HG03575 (cell line): Measurements from ENCODE around the gene LSAMP.
"Not testable (repeated sequence)": the region's sequence is repeated elsewhere in the genome, so short reads cannot be mapped to it uniquely, and the experiment has no call there.

ENCODE experiments used
- ATAC-seq: cut with Tn5 transposase; IDR thresholded peaks from one replicate; pipeline ENCODE4 v1.9.1; 2021; ENCODE audit not compliant: unreplicated experiment, insufficient number of reproducible peaks, low FRiP score; ENCODE audit errors: extremely low read depth

LSAMP gene

GRCh38 chr3:116263842-116264545 lies 181.3 kb downstream of the LSAMP start:
- ATAC-seq: no peak

DNA sequence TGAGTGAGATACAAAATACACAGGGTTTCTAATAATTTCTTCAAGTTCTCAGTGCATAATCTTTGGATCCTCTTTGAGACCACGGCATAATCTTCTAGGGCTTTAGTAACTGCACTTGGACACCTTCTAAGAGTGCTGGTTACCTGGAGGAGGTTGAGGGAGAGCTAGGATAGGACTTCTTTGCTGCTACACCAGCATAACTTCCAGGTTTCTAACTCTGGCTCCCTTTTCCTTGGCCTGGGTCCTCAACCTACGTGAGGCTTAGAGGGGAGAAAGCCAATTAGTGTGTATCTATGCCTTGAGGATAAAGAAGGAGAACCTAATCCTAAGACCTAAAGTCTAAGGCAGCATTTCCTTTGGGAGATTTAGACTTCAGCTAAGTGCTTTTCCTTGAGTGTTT lies 184.8 kb downstream of the LSAMP start:
- ATAC-seq: no peak

GRCh38 chr3:116259984-116260383 lies 185.3 kb downstream of the LSAMP start:
- no peak for ATAC-seq

- no peak for ATAC-seq
Observed at GRCh38 chr3:116256843-116257485, 188.3 kb downstream of the LSAMP start.

GRCh38 chr3:116254541-116254940 lies 190.7 kb downstream of the LSAMP start:
- no peak for ATAC-seq

- ATAC-seq: no peak
Observed at GRCh38 chr3:116253511-116253910, 191.8 kb downstream of the LSAMP start.

- ATAC-seq: no peak
Observed at GRCh38 chr3:116247605-116248004, 197.7 kb downstream of the LSAMP start.

DNA sequence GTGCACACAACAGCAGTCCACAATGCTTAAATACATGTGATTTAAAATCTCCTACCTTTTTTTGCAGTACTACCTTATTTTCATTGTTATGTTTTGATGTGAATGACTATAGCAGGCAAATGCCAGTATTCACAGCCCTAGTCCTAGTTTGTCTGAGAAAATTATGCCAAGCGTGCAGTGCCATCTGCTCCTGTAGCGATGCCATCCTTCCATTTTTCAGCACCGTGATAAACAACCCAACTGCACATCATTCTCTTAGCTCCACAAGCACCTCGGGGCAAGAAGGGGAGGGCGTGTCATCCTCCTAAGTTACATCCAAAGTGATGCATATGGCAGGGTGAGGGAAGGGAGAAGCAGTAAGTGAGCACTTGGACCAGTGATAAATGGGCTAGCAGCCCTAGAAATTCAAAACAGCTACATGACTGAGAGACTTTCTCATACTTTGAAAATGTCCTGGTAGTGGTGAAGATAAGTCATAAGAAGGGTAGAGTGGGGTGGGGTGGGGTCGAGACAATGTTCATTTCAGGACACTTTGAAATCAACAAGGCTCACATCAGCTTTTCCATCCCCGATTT lies 198.8 kb downstream of the LSAMP start:
- ATAC-seq: no peak

- ATAC-seq: no peak
Observed at GRCh38 chr3:116242825-116243224, 202.5 kb downstream of the LSAMP start.

DNA sequence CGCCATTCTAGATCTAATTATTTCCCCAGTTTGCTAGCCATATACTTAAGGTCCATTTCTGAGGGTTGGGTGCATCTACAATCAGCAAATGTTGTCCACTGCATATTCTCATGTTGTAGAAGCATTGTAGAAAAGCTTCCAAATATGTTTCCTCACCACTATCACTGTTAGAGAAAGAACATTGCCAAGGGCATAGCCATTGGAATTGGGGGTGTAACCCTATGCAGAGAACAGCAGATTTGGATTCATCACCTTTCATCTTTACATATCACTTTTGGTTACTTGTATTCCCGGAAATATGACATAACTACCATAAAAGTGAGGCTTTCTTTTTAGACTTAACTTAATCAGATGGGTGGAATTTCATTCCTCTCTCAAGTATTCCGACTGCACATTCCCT lies 203.6 kb downstream of the LSAMP start:
- no peak for ATAC-seq

GRCh38 chr3:116240261-116240660 lies 205.0 kb downstream of the LSAMP start:
- ATAC-seq: no peak

DNA sequence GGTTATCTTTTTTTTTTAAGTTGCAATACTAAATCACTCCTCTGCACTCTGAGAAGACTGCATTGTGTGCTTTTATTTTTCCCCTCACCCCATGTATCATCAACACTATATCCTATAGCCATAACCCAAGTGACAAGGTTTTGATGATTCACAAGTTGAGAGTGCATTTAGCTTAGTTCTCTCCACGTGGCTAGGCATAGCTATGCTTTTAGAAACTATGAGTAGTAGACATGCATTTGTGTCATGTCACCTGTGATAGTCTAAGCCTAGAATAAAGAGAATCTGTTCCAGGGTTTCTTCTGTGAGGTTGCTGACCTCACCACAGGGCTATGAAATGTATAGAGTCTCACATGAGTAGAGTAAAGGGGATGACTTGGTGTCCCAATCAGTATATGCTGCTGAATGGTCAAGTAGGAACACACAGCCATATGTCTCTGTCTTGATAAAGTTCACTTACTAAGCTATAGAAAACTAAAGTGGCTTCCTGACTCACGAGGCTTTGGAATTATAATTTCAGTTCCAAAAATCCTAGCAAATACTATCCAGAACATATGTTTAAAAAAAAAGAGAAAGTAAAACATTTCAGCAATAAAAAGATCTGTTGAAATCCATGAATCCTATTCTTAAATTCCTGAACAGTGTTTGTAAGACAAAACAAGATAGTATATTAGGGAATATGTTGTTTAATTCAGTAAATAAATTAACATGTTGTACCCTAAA lies 206.3 kb downstream of the LSAMP start:
- ATAC-seq: no peak

DNA sequence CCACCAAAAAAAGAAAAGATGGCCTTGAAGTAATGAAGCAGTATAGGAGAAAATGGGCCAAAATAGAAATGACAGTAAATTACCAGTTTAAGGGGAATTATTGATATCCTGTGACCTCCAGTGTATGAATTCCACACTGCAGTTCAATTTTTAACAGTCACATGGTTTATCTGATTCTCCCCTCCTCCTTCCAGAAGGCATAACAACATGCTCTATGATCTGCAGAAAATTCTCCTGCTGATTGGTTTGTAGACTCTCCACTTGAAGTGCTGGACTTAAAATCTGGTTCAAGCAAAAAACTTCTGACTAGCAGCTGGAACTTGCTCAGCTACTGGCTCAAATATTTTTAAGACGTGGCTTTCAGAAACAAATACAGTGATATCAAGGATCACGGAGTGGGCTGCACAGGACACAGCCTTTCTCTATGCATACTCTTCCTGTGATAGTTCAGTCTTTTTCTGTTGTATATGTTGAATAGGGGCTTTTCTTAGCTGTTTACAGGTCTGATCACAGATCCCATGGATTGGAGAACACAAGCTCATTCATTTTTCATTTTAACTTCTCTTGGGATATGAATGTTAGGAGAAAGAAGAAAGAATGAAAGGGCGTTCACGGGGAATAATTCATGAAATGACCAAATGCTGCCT lies 211.5 kb downstream of the LSAMP start:
- no peak for ATAC-seq

DNA sequence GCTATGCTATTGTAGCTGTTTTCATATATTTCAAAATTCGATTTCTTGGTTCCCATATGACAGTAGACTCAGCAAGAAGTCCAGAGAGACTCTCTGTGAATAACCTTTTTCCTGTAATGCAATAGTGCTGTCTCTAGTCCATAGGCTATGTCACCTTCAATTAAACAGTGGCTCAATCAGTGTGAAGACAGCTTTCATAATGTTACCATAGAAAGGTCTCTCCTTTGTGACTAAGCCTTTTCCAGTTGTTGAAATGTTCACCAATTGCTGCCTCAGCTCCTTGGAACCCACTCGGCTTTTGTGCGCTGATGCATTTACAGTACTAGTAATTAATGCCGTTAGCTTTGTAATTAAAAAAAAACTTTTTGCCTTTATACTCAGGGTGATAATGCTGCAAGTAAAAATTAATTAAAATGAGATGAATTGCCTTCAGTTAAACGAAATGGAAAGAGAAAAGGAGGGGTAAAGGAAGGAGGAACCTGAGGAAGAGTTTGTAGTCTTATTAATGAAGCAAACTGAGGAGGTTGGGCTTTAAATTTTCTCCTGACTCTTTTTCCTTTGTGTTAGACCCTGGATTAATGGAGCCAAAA lies 214.8 kb downstream of the LSAMP start:
- no peak for ATAC-seq

GRCh38 chr3:116226266-116226665 lies 219.0 kb downstream of the LSAMP start:
- ATAC-seq: no peak

GRCh38 chr3:116216761-116217160 lies 228.5 kb downstream of the LSAMP start:
- no peak for ATAC-seq

- no peak for ATAC-seq
Observed at GRCh38 chr3:116211901-116212300, 233.4 kb downstream of the LSAMP start.

DNA sequence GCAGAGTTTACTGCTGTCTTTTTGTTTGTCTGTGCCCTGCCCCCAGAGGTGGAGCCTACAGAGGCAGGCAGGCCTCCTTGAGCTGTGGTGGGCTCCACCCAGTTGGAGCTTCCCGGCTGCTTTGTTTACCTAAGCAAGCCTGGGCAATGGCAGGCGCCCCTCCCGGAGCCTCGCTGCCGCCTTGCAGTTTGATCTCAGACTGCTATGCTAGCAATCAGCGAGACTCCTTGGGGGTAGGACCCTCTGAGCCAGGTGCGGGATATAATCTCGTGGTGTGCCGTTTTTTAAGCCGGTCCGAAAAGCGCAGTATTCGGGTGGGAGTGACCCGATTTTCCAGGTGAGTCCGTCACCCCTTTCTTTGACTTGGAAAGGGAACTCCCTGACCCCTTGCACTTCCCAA lies 236.5 kb downstream of the LSAMP start:
- not testable (repeated sequence) for ATAC-seq
